HepG2 (cell line): Measurements from ENCODE around the gene SCAF4. TPM values are rescaled to one million over a fixed set of nuclear protein-coding genes. Genes with fewer than 3 reads are reported as not detected.

Source experiments
- ATAC-seq: fragments of 200-7000 bp; cut with Tn5 transposase; 3 replicates; pipeline ENCODE4 v1.9.1; 2020; ENCODE audit warnings: mild to moderate bottlenecking, moderate library complexity
- BruUV-seq: library from RNA; stranded (reverse); fragments of 400-500 nt; replicated peaks from 2 replicates; lab custom pipeline; 2021; lab: Mats Ljungman, UMichigan
- CTCF ChIA-PET: fragments of 300-600 bp; formaldehyde crosslinking; extraction: SDS; loops from one replicate; lab custom pipeline; 2021; ENCODE audit warnings: low total read pairs, inconsistent platforms, low intra/inter-chr PET ratio; lab: Yijun Ruan, JAX
- POLR2A ChIA-PET: fragments of 350-600 bp; sonication (Branson Sonifier 250); formaldehyde crosslinking; loops from one replicate; lab custom pipeline; 2020; ENCODE audit warnings: antibody characterized with exemption, inconsistent platforms; lab: Yijun Ruan, JAX
- DNase-seq: peaks from one replicate; pipeline ENCODE4 v3.0.0-alpha.2; 2015; ENCODE audit warnings: low spot score
- FAIRE-seq: peaks from 3 replicates; lab custom pipeline; 2011; peaks lifted over from hg19 to GRCh38; lab: Jason Lieb, UNC
- H2AFZ ChIP-seq: one replicate; pipeline ENCODE4 v1.6.1; 2011; ENCODE audit warnings: low read length, inconsistent platforms
- H3K27ac ChIP-seq: fragments of 300-600 bp; 3 replicates; pipeline ENCODE4 v1.8.0; 2011; ENCODE audit warnings: mixed run types, mild to moderate bottlenecking, mixed read lengths, low read length, inconsistent platforms; ENCODE audit not compliant: insufficient read depth; ENCODE audit errors: extremely low read length
- H3K27me3 ChIP-seq, 2 experiments: fragments of 200-600 bp in 1 of 2; 2 replicates in 1 of 2; 3 replicates in 1 of 2; pipeline versions ENCODE4 v1.6.0 to v1.8.0; 2011; ENCODE audit warnings: low read length in 2 of 2, mild to moderate bottlenecking in 2 of 2, moderate library complexity in 2 of 2, inconsistent platforms in 1 of 2; ENCODE audit not compliant: insufficient read depth in 2 of 2, control insufficient read depth in 1 of 2
- H3K36me3 ChIP-seq, 2 experiments: fragments of 200-600 bp in 1 of 2; replicated peaks in 1 of 2; 2 replicates in 1 of 2; 3 replicates in 1 of 2; pipeline versions ENCODE4 v1.5.1 to v1.8.0; 2011; ENCODE audit warnings: low read length in 2 of 2, inconsistent platforms in 1 of 2; ENCODE audit not compliant: insufficient read depth in 2 of 2, control insufficient read depth in 1 of 2
- H3K4me1 ChIP-seq: 2 replicates; pipeline ENCODE4 v1.5.1; 2012; ENCODE audit warnings: low read length, inconsistent platforms; ENCODE audit not compliant: insufficient read depth
- H3K4me2 ChIP-seq: 2 replicates; pipeline ENCODE4 v1.6.0; 2011; ENCODE audit warnings: low read depth, low read length, inconsistent platforms
- H3K4me3 ChIP-seq, 3 experiments: fragments of 200-600 bp in 1 of 3; sonication (generic), shearing (Covaris generic) in 1 of 3; replicated peaks in 1 of 3; 2 replicates each; pipeline ENCODE4 v1.5.1; 2011 to 2016; ENCODE audit warnings: low read length in 3 of 3, inconsistent platforms in 2 of 3, low read depth in 2 of 3, mild to moderate bottlenecking in 2 of 3, control low read depth in 1 of 3, mixed read lengths in 1 of 3; ENCODE audit not compliant: insufficient read depth in 1 of 3
- H3K79me2 ChIP-seq: one replicate; pipeline ENCODE4 v1.6.1; 2011; ENCODE audit warnings: low read length, inconsistent platforms; ENCODE audit not compliant: insufficient read depth
- H3K9ac ChIP-seq: 2 replicates; pipeline ENCODE4 v1.6.0; 2011; ENCODE audit warnings: mild to moderate bottlenecking, low read depth, low read length, inconsistent platforms; ENCODE audit not compliant: insufficient read depth
- H3K9me3 ChIP-seq: 2 replicates; pipeline ENCODE4 v1.5.1; 2012; ENCODE audit warnings: mild to moderate bottlenecking, low read length
- H4K20me1 ChIP-seq: 2 replicates; pipeline ENCODE4 v1.6.0; 2011; ENCODE audit warnings: inconsistent platforms, mild to moderate bottlenecking, low read length, moderate library complexity; ENCODE audit not compliant: insufficient read depth
- CC2D1A ChIP-seq: sonication (generic); formaldehyde crosslinking; IDR thresholded peaks from 2 replicates; pipeline ENCODE4 v1.8.1; 2023; ENCODE audit warnings: mild to moderate bottlenecking, missing genetic modification reagents
- EP300 ChIP-seq, 3 experiments: sonication (generic) in 1 of 3; formaldehyde crosslinking in 1 of 3; IDR thresholded peaks; 2 replicates each; pipeline versions ENCODE4 v1.5.1 to v1.6.1; 2011 to 2020; ENCODE audit warnings: low read depth in 2 of 3, low read length in 2 of 3, borderline replicate concordance in 1 of 3, improper control_type of control experiment in 1 of 3, mild to moderate bottlenecking in 1 of 3, missing genetic modification reagents in 1 of 3, moderate library complexity in 1 of 3
- ETV6 ChIP-seq: sonication (generic); formaldehyde crosslinking; conservative IDR thresholded peaks from 2 replicates; pipeline ENCODE4 v1.4.0; 2020; ENCODE audit warnings: missing genetic modification reagents
- GLI4 ChIP-seq: sonication (generic); formaldehyde crosslinking; IDR thresholded peaks from 2 replicates; pipeline ENCODE4 v1.5.1; 2020; ENCODE audit warnings: missing genetic modification reagents, mild to moderate bottlenecking, moderate library complexity, borderline replicate concordance
- GLMP ChIP-seq: sonication (generic); formaldehyde crosslinking; IDR thresholded peaks from 2 replicates; pipeline ENCODE4 v1.9.0; 2021; ENCODE audit warnings: missing genetic modification reagents, mild to moderate bottlenecking, borderline replicate concordance
- HES4 ChIP-seq: sonication (generic); formaldehyde crosslinking; IDR thresholded peaks from 2 replicates; pipeline ENCODE4 v1.9.0; 2021; ENCODE audit warnings: mild to moderate bottlenecking, missing genetic modification reagents, borderline replicate concordance
- MAZ ChIP-seq, 2 experiments: sonication (generic) in 1 of 2; formaldehyde crosslinking in 1 of 2; IDR thresholded peaks; 2 replicates each; pipeline versions ENCODE4 v1.5.0 to v1.6.1; 2012 to 2020; ENCODE audit warnings: low read depth in 2 of 2, mild to moderate bottlenecking in 2 of 2, borderline replicate concordance in 1 of 2, improper control_type of control experiment in 1 of 2, low read length in 1 of 2, missing genetic modification reagents in 1 of 2, moderate library complexity in 1 of 2
- NCOR1 ChIP-seq: fragments of 200-600 bp; sonication (generic); IDR thresholded peaks from 2 replicates; pipeline ENCODE4 v1.7.0; 2017; ENCODE audit warnings: antibody characterized with exemption, low read length, borderline replicate concordance
- RBM39 ChIP-seq: fragments of 200-400 bp; formaldehyde crosslinking; IDR thresholded peaks from one replicate; pipeline ENCODE4 v1.6.1; 2018; ENCODE audit warnings: antibody characterized with exemption, mild to moderate bottlenecking, low read depth, low read length; ENCODE audit not compliant: poor library complexity, severe bottlenecking
- TFDP2 ChIP-seq: sonication (generic); formaldehyde crosslinking; IDR thresholded peaks from 2 replicates; pipeline ENCODE4 v1.4.0; 2020; ENCODE audit warnings: missing genetic modification reagents
- THYN1 ChIP-seq: sonication (generic); formaldehyde crosslinking; IDR thresholded peaks from 2 replicates; pipeline ENCODE4 v1.8.1; 2023; ENCODE audit warnings: low read depth, mild to moderate bottlenecking, moderate library complexity, missing genetic modification reagents, borderline replicate concordance
- UBTF ChIP-seq: sonication (generic); formaldehyde crosslinking; IDR thresholded peaks from 2 replicates; pipeline ENCODE4 v1.4.0; 2020; ENCODE audit warnings: mild to moderate bottlenecking, missing genetic modification reagents
- ZFP90 ChIP-seq: sonication (generic); formaldehyde crosslinking; IDR thresholded peaks from 2 replicates; pipeline ENCODE4 v1.8.0; 2022; ENCODE audit warnings: missing genetic modification reagents, mild to moderate bottlenecking, inconsistent platforms, borderline replicate concordance
- ZNF143 ChIP-seq: sonication (generic); formaldehyde crosslinking; IDR thresholded peaks from 2 replicates; pipeline ENCODE4 v1.4.0; 2020; ENCODE audit warnings: missing genetic modification reagents
- ZNF691 ChIP-seq: sonication (generic); formaldehyde crosslinking; IDR thresholded peaks from 2 replicates; pipeline ENCODE4 v1.4.0; 2020; ENCODE audit warnings: missing genetic modification reagents, low read depth, mild to moderate bottlenecking, borderline replicate concordance
- ZNF792 ChIP-seq: IDR thresholded peaks from 2 replicates; pipeline ENCODE4 v1.6.1; 2016
- WGBS: methylation state at CpG from one replicate; pipeline ENCODE4 v1.1.6; 2017; ENCODE audit warnings: low lambda C conversion rate; 5-methylcytosine and 5-hydroxymethylcytosine counted together
- in situ Hi-C: cut with HindIII; loops from 2 replicates; pipeline ENCODE4 v1.10.0; 2017; ENCODE audit warnings: low pct_unique_long_range_greater_than_20kb; ENCODE audit not compliant: extremely low pct_ligation_motif_present
- intact Hi-C: fragments of 100-400 bp; cut with micrococcal nuclease; formaldehyde crosslinking; loops from one replicate; pipeline ENCODE4 v1.10.0; 2022; ENCODE audit not compliant: unreplicated experiment
- polyA plus RNA-seq, 8 experiments: library from polyadenylated mRNA; depleted of rRNA in 3 of 8; stranded (reverse) in 7 of 8; unstranded in 1 of 8; fragments of >200 nt; fragmentation: Illumina TruSeq in 4 of 8; extraction: Trizol in 4 of 8; gene quantifications; 2 replicates each; pipeline versions ENCODE4 v1.2.1 to v1.2.3, GENCODE V29; 2011 to 2016; ENCODE audit warnings: low read depth in 4 of 8, missing spikeins in 1 of 8, mixed read lengths in 1 of 8; ENCODE audit not compliant: insufficient read depth in 1 of 8
- total RNA-seq, 5 experiments: library from RNA; depleted of rRNA; stranded (reverse); fragments of >200 nt; fragmentation: Illumina TruSeq; extraction: Trizol; gene quantifications; 2 replicates each; pipeline ENCODE4 v1.2.3, GENCODE V29; 2016; ENCODE audit warnings: low read depth in 1 of 5

The SCAF4 gene
- total and polyA plus RNA-seq, 2 of the 13 experiments (the other 11 are each of a cell fraction or from before 2014, with no cell fraction given), result 9.1 to 11.5 TPM

- TF ChIP-seq ZNF691 (CRISPR knock-in tag) (no peak), HES4 (CRISPR knock-in tag) (no peak), GLMP (CRISPR knock-in tag) (no peak), THYN1 (CRISPR knock-in tag) (no peak), RBM39 (no peak), ZNF792 (CRISPR knock-in tag) (no peak)
Measured at GRCh38 chr21:31675318-31675717, 56.6 kb downstream of the SCAF4 start (continued).

- Histone ChIP-seq H4K20me1 (peaks cover 3% of the 10 kb centered on the region), H2AFZ (no peak overlapping the region), H3K9me3 (no peaks in the 10 kb centered on the region), H3K36me3 (peaks cover 3 to 15% of the 10 kb centered on the region in 2 experiments; a peak in 4 of 5 replicates), H3K79me2 (no peaks in the 10 kb centered on the region), H3K9ac (no peak overlapping the region), H3K27me3 (no peaks in the 10 kb centered on the region; a peak in 1 of 5 replicates), H3K4me1 (no peaks in the 10 kb centered on the region), H3K27ac (no peak overlapping the region), H3K4me2 (no peak overlapping the region), H3K4me3 (no peak overlapping the region)
- no TSS peak for BruUV-seq
- FAIRE-seq (no peak), ATAC-seq (no peak), DNase-seq (no peak)
- in situ Hi-C loops (no loop called here), intact Hi-C loops (no loop called here)
- ChIA-PET POLR2A (no interaction called here), CTCF (no interaction called here)
- WGBS, result 88% methylated on average over 3 of the region's 3 CpGs
- no peak for TF ChIP-seq GLI4 (CRISPR knock-in tag)
- TF ChIP-seq NCOR1, result no peak
- no peak for TF ChIP-seq UBTF (CRISPR knock-in tag)
- no peak for TF ChIP-seq ZFP90 (CRISPR knock-in tag)
- no peak for TF ChIP-seq ZNF143 (CRISPR knock-in tag)
- TF ChIP-seq TFDP2 (CRISPR knock-in tag), result no peak
- no peak for TF ChIP-seq EP300 (IDR thresholded peaks at IDR 0.05; ENCODE audit: low read depth in 2 of 2, low read length in 2 of 2)
- TF ChIP-seq EP300 (CRISPR knock-in tag; IDR thresholded peaks at IDR 0.05; ENCODE audit: borderline replicate concordance), result no peak
- no peak for TF ChIP-seq ETV6 (CRISPR knock-in tag)
- no peak for TF ChIP-seq MAZ (IDR thresholded peaks at IDR 0.05; ENCODE audit: borderline replicate concordance, low read depth, low read length)
- no peak for TF ChIP-seq MAZ (CRISPR knock-in tag; IDR thresholded peaks at IDR 0.05; ENCODE audit: low read depth)
- no peak for TF ChIP-seq CC2D1A (CRISPR knock-in tag)
Measured at GRCh38 chr21:31673321-31673912, 58.5 kb downstream of the SCAF4 start.
